ENCODE results near the gene KIF1C. TPM values are rescaled to one million over a fixed set of nuclear protein-coding genes. Genes with fewer than 3 reads are reported as not detected.

Gene KIF1C
- polyA plus RNA-seq (2013, experiment 1 of 2; ENCODE audit: insufficient read length), result 109 TPM
- polyA plus RNA-seq (2013, experiment 2 of 2; ENCODE audit: insufficient read length), result 113 TPM

- DNase-seq, result peak; percentile 85
These were observed at the start of gene KIF1C, which contains the start of gene INCA1 for GRCh38 chr17:4997302-4998026. Gene KIF1C (plus strand): TSS chr17:4997950. CDS start chr17:5000247, 2,297 bp downstream. Gene INCA1 (minus strand): TSS chr17:4997522. CDS start chr17:4994437, 3,085 bp downstream.

DNA sequence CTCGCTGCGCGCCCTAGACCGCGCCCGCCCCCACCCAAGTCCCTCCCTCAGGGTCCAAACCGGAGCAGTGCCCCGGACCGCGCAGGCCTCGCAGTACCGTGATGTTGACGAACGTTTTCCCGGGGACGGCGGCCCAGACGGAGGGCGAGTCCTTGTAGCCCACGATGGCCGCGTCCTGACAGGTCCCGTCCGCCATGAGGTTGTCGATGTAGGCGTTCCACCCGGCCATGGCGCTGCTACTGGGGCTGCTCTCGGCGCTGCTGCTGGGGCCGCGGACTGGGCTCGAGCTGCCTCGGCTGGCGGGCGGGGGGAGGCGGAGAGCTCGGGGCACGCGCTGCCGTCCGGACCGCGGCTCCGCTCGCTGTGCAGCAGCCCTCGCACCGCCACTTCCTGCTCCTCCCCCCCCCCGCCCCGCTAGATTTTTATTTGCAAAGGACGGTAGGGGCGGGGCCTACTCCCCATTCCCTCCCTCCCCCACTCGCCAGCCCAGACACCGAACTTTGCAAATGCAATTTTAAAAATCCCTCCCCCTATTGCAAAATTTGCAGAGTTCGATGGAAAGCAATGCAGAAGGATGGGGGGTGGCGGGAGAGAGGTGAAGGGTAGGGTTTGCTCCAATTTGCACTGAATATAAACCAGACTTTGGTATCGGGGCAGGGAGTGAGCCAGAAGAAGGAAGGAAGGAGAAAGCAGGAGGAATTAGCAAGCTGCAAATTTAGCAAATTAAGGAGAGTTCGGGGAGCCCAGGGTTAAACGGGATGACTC lies 49.4 kb upstream of the KIF1C start, which contains the start of gene PFN1:
TSS of gene PFN1 (minus strand) at position 365 of the 765 bp plus-strand sequence. CDS start at position 229, 136 bp downstream.
- peak; percentile 91 for DNase-seq

DNA sequence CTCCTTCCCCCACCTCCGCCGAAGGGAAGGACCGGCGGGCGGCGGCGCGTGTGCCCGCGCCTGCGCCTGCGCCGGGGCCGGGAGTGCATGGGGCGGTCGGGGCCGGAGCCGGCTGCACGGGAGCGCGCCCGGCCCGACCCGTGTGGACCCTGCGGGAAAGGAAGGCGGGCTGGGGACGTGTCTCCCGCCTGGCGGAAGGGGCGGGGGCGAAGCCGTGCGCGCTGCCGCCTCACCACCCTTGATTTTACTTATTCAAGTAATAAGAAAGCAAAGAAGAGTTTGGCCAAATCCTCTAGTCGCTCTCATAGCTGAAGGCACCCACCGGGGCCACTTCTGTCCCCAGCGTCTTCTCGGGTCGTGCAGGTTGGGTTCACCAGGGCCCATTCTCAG lies 48.8 kb upstream of the KIF1C start:
- peak; percentile 91 for DNase-seq

GRCh38 chr17:4949321-4950074 lies 48.3 kb upstream of the KIF1C start:
- peak; percentile 75 for DNase-seq

- no peak for DNase-seq
These were observed 47.5 kb upstream of the KIF1C start for GRCh38 chr17:4950075-4950745.

GRCh38 chr17:4950746-4951204 lies 47.0 kb upstream of the KIF1C start, which contains the start of gene ENO3:
Gene ENO3 (plus strand): TSS chr17:4951119. CDS start chr17:4951830, 711 bp downstream.
- no peak for DNase-seq

DNA sequence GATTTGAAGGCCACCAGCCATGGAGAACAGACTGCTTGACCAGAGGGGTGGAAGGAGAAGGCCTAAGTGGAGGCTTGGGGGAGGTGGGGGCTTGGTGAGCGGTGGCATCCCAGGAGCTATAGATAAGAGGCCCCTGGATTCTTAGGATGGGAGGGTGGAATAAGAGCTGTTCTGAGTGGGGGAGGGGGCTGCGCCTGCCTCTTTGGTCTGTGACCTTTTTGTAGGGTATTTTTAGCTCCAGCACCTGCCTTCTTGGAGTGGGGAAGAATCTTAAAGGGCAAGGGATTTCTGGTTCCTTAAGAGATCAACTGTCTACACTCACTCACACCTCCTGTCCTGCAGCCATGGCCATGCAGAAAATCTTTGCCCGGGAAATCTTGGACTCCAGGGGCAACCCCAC lies 46.3 kb upstream of the KIF1C start:
- DNase-seq, result no peak

DNA sequence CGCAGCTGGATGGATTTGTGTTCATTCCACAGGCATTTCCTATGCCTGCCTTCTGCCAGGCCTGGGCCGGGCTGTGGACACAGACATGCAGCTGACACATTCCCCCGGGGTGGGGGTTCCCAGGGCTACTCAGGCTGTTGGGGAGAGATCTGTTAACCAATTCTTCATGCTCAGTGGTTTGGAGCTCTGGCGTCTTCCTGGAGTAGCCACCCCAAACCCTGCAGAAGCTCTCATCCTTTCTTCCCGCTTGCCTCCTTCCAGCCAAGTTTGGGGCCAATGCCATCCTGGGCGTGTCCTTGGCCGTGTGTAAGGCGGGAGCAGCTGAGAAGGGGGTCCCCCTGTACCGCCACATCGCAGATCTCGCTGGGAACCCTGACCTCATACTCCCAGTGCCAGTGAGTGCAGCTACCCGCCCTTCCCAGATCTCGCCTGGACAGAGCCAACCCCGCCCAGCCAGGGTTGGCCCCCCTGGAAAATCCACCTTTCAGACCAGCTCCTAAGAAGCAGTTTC lies 44.2 kb upstream of the KIF1C start:
- DNase-seq, result peak; percentile 67

- DNase-seq, result no peak
These were observed 42.7 kb upstream of the KIF1C start for GRCh38 chr17:4955091-4955490.

DNA sequence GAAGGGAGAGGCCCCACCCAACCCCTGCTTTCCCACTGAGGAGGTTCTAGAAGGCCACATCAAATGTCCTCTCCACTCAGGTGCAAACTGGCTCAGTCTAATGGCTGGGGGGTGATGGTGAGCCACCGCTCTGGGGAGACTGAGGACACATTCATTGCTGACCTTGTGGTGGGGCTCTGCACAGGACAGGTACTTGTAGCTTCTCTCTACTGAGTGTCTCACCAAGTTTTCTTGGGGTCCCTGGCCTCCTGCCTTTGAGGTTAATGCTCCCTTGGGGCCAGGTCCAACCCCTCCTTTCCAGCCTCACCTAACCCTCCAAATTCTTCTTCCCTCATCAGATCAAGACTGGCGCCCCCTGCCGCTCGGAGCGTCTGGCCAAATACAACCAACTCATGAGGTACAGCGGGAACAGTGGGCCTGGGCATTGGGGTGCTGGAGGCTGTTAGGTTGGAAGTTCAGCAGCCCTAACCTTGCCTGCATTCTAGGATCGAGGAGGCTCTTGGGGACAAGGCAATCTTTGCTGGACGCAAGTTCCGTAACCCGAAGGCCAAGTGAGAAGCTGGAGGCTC lies 41.2 kb upstream of the KIF1C start:
- no peak for DNase-seq

- DNase-seq, result no peak
These were observed 39.6 kb upstream of the KIF1C start for GRCh38 chr17:4958102-4958501.

DNA sequence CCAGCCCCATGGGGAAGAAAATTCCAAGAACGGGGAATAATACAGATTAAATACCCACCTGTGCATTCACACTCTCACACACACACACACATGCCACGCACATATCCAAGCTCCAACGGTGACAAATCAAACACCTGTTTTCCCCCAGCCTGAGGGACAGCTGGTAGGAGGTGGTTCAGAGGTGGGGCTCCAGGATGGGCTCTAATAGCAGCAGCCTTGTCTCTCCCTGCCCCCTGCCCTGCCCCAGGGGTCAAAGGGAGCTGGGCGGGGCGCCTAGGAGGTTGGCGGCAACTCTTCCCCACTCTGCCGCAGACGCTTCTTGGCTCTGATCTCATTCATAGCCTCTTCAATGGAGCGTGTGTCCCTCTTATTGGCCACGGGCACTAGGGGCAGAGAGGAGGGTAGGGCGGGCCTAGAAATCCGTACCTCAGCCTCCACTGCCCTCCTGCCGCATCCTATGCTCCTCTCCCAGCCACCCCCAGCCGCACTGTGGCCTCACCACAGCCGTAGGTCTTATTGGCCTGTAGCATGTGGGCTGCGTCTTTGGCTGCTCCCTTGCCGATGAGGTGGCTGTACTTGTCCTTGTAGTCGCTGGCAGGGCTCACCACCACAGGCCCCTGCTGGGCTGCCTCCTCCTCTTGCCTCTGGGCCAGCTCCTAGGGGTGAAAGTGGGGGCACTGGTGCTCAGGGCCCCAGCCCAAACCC lies 38.3 kb upstream of the KIF1C start:
- no peak for DNase-seq

- DNase-seq, result no peak
These were observed 37.3 kb upstream of the KIF1C start for GRCh38 chr17:4960279-4960922.

GRCh38 chr17:4965311-4965986 lies 32.3 kb upstream of the KIF1C start:
- DNase-seq, result no peak

DNA sequence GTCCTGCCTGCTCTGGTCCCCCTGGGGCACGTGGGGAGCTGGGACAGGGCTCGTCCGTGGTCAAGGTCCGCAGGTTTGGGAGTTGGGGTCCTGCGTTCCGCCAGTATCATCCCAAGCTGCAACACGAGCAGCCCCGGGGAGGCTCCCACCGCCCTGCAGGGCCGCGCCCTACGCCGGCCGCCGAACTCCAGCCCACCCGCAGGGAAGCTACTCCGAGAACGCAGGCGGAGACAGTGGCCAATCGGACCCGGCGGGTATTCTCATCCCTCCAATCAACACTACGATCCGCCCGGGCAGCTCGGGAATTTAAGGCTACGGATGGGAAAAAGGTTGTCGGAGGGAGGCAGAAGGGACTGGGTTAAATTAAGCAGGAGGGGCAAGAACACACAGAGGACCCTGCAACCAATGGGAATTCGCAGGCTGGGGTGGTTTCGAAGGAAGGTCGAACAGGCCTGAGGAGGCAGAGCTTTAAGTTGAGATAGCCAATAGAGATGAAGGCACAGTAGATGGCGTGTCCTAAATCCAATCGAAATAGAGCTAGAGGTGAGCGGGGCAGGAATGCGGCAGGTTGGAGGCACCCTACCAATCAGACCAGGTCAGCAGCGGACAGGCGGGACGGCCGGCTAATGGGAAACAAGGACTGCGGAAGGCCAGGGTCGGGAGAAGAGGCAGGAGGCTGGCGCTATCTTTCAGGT lies 30.8 kb upstream of the KIF1C start:
- peak; percentile 100 for DNase-seq

DNA sequence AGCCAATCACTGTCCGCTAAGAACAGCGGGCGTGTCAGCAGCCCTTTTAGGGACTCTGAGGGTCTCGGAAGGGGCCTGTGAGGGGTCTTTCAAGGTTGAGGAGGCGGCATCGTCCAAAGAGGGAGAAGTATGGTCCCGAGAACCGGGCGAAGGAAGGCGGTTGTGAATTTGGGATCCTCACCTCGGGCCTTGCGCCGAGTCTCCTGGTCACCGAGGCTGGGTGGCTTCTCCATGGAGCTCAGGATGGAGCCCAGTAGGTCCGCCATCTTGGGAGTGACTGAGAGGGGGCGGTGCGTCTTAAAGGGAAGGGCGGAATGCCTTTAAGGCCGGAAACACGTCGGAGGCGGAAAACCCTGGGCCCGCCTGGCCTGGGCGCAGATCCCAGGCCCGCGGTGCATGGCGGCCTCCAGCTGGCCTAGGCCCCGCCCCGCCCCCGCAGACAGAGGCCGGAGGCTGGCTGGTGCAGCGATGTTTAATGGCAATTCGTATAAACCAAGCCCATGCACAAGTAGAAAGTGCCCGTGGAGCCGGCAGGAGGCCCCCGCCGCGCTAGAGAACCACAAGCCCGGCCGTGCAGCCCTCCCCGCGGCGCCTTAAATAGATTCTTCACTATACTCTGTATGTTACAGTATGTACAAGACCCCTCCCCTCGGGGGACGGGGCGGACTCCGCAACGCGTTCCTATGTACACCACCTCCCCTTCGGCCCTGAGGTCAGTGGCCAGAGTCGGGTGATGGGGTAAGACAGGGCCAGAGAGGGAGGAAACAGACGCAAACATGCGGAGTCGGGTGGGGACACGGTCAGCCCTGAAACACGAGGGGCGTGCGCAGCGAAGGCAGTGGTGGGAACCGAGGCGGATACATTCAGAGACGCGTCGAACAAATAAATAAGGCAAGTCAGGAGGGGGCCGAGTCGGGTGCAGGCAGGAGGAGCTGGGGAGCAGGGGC lies 29.9 kb upstream of the KIF1C start, which contains the start of gene SPAG7:
TSS of gene SPAG7 (minus strand) at position 279 of the 947 bp plus-strand sequence. CDS start at position 266, 13 bp downstream.
- peak; percentile 94 for DNase-seq

GRCh38 chr17:4968486-4969046 lies 29.2 kb upstream of the KIF1C start:
- peak; percentile 27 for DNase-seq
